ENCODE measurements around the gene VAV2.

The VAV2 gene

GRCh38 chr9:133715295-133715865 lies 276.7 kb downstream of the VAV2 start:
- no peak for DNase-seq (ENCODE audit: low spot score)
- in situ Hi-C loops (cut with MboI; ENCODE audit: low sequenced_read_pairs, unreplicated experiment), result no loop called here
- TF ChIP-seq CTCF (IDR thresholded peaks at IDR 0.05; ENCODE audit: borderline replicate concordance, control extremely low read depth, extremely low read depth, insufficient read depth, missing control alignments), result no peak

GRCh38 chr9:133714606-133715294 lies 277.4 kb downstream of the VAV2 start:
- DNase-seq (ENCODE audit: low spot score), result no peak
- in situ Hi-C loops (cut with MboI; ENCODE audit: low sequenced_read_pairs, unreplicated experiment), result no loop called here

GRCh38 chr9:133713960-133714495 lies 278.1 kb downstream of the VAV2 start:
- in situ Hi-C loops (cut with MboI; ENCODE audit: low sequenced_read_pairs, unreplicated experiment), result no loop called here

More at GRCh38 chr9:133714606-133715294, 277.4 kb downstream of the VAV2 start:
- no peak for TF ChIP-seq CTCF (IDR thresholded peaks at IDR 0.05; ENCODE audit: borderline replicate concordance, control extremely low read depth, extremely low read depth, insufficient read depth, missing control alignments)

GRCh38 chr9:133713150-133713959 lies 278.8 kb downstream of the VAV2 start:
- in situ Hi-C loops (cut with MboI; ENCODE audit: low sequenced_read_pairs, unreplicated experiment), result no loop called here

More at GRCh38 chr9:133713960-133714495, 278.1 kb downstream of the VAV2 start:
- no peak for DNase-seq (ENCODE audit: low spot score)
- no peak for TF ChIP-seq CTCF (IDR thresholded peaks at IDR 0.05; ENCODE audit: borderline replicate concordance, control extremely low read depth, extremely low read depth, insufficient read depth, missing control alignments)

GRCh38 chr9:133712221-133713100 lies 279.7 kb downstream of the VAV2 start:
- in situ Hi-C loops (cut with MboI; ENCODE audit: low sequenced_read_pairs, unreplicated experiment), result no loop called here
- no peak for TF ChIP-seq CTCF (IDR thresholded peaks at IDR 0.05; ENCODE audit: borderline replicate concordance, control extremely low read depth, extremely low read depth, insufficient read depth, missing control alignments)
- DNase-seq (ENCODE audit: low spot score), result no peak

More at GRCh38 chr9:133713150-133713959, 278.8 kb downstream of the VAV2 start:
- DNase-seq (ENCODE audit: low spot score), result no peak
- no peak for TF ChIP-seq CTCF (IDR thresholded peaks at IDR 0.05; ENCODE audit: borderline replicate concordance, control extremely low read depth, extremely low read depth, insufficient read depth, missing control alignments)

Data from GM13976 (cell line).